Nephron (organoid): ENCODE results near the gene ALPL.
A peak's percentile ranks its signal among the peaks of the same experiment; 100 is the strongest.

Source experiments
- H3K27ac Mint-ChIP-seq, 3 experiments: 2 replicates each; pipeline ENCODE4 v1.8.0; 2020; ENCODE audit warnings: mixed read lengths in 3 of 3, mild to moderate bottlenecking in 2 of 3, moderate library complexity in 1 of 3
- H3K27me3 Mint-ChIP-seq: 2 replicates; pipeline ENCODE4 v1.8.0; 2021; ENCODE audit warnings: low read depth, mild to moderate bottlenecking, moderate library complexity, mixed read lengths
- H3K36me3 Mint-ChIP-seq: 2 replicates; pipeline ENCODE4 v1.8.0; 2020; ENCODE audit warnings: low read depth, mixed read lengths
- H3K4me1 Mint-ChIP-seq: 2 replicates; pipeline ENCODE4 v1.8.0; 2020; ENCODE audit warnings: mixed read lengths
- H3K4me3 Mint-ChIP-seq, 3 experiments: 2 replicates each; pipeline ENCODE4 v1.8.0; 2020; ENCODE audit warnings: mild to moderate bottlenecking in 3 of 3, mixed read lengths in 3 of 3, moderate library complexity in 2 of 3
- H3K9me3 Mint-ChIP-seq: 2 replicates; pipeline ENCODE4 v1.8.0; 2020; ENCODE audit warnings: mixed read lengths
- CTCF ChIP-seq, 3 experiments: fragments of 200-600 bp; sonication (generic); IDR thresholded peaks; one replicate each; pipeline ENCODE4 v1.5.0; 2021; ENCODE audit warnings: antibody characterized with exemption in 3 of 3; ENCODE audit not compliant: unreplicated experiment in 3 of 3

Gene ALPL

GRCh38 chr1:21576798-21577187 lies 67.6 kb downstream of the ALPL start:
- Mint-ChIP-seq H3K4me1 (peaks cover 13% of the 10 kb centered on the region), H3K36me3 (no peaks in the 10 kb centered on the region)
- TF ChIP-seq CTCF (IDR thresholded peaks at IDR 0.05; ENCODE audit: unreplicated experiment in 3 of 3) = no peak

GRCh38 chr1:21577324-21577723 lies 68.1 kb downstream of the ALPL start:
- Mint-ChIP-seq H3K4me1 (peaks cover 13% of the 10 kb centered on the region), H3K36me3 (no peaks in the 10 kb centered on the region), H3K27me3 (peaks cover 4% of the 10 kb centered on the region), H3K4me3 (no peak overlapping the region), H3K9me3 (no peaks in the 10 kb centered on the region), H3K27ac (peak overlapping the region in 1 of 3 experiments; percentile 15)
- no peak for TF ChIP-seq CTCF (IDR thresholded peaks at IDR 0.05; ENCODE audit: unreplicated experiment in 3 of 3)

More at GRCh38 chr1:21576798-21577187, 67.6 kb downstream of the ALPL start:
- H3K4me3 Mint-ChIP-seq = no peak overlapping the region
- H3K27me3 Mint-ChIP-seq = peaks cover 4% of the 10 kb centered on the region
- no peaks in the 10 kb centered on the region for H3K9me3 Mint-ChIP-seq
- no peak overlapping the region for H3K27ac Mint-ChIP-seq

DNA sequence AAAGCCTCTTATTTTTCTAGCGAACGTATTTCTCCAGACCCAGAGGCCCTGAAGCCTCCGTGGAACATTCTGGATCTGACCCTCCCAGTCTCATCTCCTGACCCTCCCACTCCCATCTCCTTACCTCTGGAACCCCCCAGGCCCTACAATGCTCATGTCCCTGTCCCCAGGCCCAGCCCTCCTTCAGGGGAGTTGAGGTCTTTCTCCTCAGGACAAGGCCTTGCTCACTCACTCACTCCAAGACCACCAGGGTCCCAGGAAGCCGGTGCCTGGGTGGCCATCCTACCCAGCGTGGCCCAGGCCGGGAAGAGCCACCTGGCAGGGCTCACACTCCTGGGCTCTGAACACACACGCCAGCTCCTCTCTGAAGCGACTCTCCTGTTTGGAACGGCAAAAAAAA lies 68.7 kb downstream of the ALPL start:
- Mint-ChIP-seq H3K4me3 (no peak overlapping the region), H3K4me1 (peaks cover 13% of the 10 kb centered on the region), H3K9me3 (no peaks in the 10 kb centered on the region), H3K36me3 (no peaks in the 10 kb centered on the region), H3K27ac (peak overlapping the region in 2 of 3 experiments; percentile 5 to 15), H3K27me3 (peaks cover 7% of the 10 kb centered on the region)
- TF ChIP-seq CTCF (IDR thresholded peaks at IDR 0.05; ENCODE audit: unreplicated experiment in 3 of 3) = no peak

- no peak for TF ChIP-seq CTCF (IDR thresholded peaks at IDR 0.05; ENCODE audit: unreplicated experiment in 3 of 3)
- no peaks in the 10 kb centered on the region for H3K9me3 Mint-ChIP-seq
- H3K4me1 Mint-ChIP-seq = peaks cover 5% of the 10 kb centered on the region
- peak overlapping the region in 2 of 3 experiments; percentile 74 to 78 for H3K27ac Mint-ChIP-seq
- no peaks in the 10 kb centered on the region for H3K36me3 Mint-ChIP-seq
- no peak overlapping the region for H3K4me3 Mint-ChIP-seq
- peaks cover 17% of the 10 kb centered on the region for H3K27me3 Mint-ChIP-seq
These were observed 70.6 kb downstream of the ALPL start for GRCh38 chr1:21579791-21580190.

DNA sequence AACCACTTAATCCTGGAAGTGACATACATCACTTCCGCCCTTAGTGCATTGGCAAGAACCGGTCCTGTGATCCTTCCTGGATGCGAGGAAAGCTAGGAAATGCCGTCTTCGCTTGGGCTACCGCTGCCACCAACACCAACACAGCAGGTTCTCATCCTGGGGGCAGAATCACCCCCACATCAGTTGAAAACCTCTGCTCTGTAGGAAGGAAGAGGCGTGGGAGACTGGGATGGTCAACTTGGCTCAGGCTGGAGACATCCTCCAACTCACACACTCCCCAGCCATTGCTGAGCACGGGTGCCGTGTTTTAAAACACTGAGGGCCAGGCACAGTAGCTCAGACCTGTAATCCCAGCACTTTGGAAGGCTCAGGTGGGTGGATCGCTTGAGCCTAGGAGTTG lies 74.9 kb downstream of the ALPL start:
- Mint-ChIP-seq H3K4me3 (no peak overlapping the region), H3K9me3 (no peaks in the 10 kb centered on the region), H3K36me3 (no peaks in the 10 kb centered on the region), H3K27ac (no peak overlapping the region), H3K27me3 (peaks cover 39% of the 10 kb centered on the region), H3K4me1 (peaks cover 21% of the 10 kb centered on the region)
- TF ChIP-seq CTCF (IDR thresholded peaks at IDR 0.05; ENCODE audit: unreplicated experiment in 3 of 3) = no peak

GRCh38 chr1:21585037-21585436 lies 75.8 kb downstream of the ALPL start:
- Mint-ChIP-seq H3K27ac (peak overlapping the region in 1 of 3 experiments; percentile 45), H3K27me3 (peaks cover 42% of the 10 kb centered on the region), H3K4me3 (no peak overlapping the region), H3K36me3 (no peaks in the 10 kb centered on the region), H3K9me3 (no peaks in the 10 kb centered on the region), H3K4me1 (peaks cover 18% of the 10 kb centered on the region)
- TF ChIP-seq CTCF (IDR thresholded peaks at IDR 0.05; ENCODE audit: unreplicated experiment in 3 of 3) = no peak
